ENCODE results near the gene TTC27.

DNA sequence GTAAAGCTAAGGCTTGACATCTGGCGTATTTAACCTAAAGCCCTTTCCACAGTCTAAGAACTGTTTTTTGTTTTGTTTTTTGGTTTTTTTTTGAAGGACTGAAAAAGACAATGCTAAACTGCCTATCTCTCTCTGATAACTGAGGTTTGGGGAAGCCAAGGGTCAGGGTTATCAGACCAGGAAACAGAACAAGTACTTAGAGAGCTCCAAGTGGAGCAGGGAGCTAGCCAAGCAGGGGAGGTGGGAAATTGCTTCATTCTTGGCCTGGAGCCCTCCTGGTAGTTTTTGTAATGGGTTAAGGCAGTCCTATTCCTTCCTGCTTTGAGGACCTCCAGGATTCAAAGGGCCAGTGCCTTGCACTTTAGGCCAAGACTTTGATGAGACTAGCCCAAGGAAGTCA, 164.6 kb downstream of the TTC27 start:
- TF ChIP-seq EP300 (IDR thresholded peaks at IDR 0.05) = no peak
- TF ChIP-seq, protein P1, sequence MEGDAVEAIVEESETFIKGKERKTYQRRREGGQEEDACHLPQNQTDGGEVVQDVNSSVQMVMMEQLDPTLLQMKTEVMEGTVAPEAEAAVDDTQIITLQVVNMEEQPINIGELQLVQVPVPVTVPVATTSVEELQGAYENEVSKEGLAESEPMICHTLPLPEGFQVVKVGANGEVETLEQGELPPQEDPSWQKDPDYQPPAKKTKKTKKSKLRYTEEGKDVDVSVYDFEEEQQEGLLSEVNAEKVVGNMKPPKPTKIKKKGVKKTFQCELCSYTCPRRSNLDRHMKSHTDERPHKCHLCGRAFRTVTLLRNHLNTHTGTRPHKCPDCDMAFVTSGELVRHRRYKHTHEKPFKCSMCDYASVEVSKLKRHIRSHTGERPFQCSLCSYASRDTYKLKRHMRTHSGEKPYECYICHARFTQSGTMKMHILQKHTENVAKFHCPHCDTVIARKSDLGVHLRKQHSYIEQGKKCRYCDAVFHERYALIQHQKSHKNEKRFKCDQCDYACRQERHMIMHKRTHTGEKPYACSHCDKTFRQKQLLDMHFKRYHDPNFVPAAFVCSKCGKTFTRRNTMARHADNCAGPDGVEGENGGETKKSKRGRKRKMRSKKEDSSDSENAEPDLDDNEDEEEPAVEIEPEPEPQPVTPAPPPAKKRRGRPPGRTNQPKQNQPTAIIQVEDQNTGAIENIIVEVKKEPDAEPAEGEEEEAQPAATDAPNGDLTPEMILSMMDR (IDR thresholded peaks at IDR 0.05) = no peak
